Activated CD4-positive, alpha-beta T cell treated with anti-CD3 and anti-CD28 coated beads for 24 hours (primary cell): ENCODE data around the gene RAD17.
"Not testable (repeated sequence)": the region's sequence is repeated elsewhere in the genome, so short reads cannot be mapped to it uniquely, and the experiment has no call there.

Experiments
- DNase-seq, 2 donors: peaks; one replicate each; pipeline ENCODE4 v3.0.0-alpha.2; 2020; ENCODE audit warnings: low read depth in 2 of 2

The RAD17 gene

GRCh38 chr5:69455428-69455988, 85.9 kb downstream of the RAD17 start:
- DNase-seq, result not testable (repeated sequence)

GRCh38 chr5:69462170-69462569, 92.6 kb downstream of the RAD17 start:
- no peak for DNase-seq
